Measurements from ENCODE around the gene ELF2.

DNA sequence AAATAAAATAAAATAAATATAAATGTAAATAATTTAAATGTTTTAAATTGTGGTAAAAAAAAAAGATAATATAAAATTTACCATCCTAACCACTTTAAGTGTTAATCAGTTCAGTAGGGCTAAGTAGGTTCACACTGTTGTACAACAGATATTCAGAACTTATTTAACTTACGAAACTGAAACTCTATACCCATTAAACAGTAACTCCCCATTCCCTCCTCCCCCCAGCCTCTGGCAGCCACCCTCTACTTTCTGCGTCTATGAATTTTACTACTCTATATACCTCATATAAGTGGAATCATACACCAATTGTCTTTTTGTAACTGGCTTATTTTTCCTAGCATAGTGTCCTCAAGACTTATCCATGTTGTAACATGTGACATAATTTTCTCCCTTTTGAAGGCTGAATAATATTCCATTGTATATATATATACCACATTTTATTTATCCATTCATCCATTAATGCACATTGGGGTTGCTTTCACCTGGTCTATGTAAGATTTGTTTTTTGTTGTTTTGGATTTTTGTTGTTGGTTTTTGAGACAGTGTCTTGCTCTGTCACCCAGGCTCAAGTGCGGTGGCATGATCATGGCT, 32.5 kb upstream of the ELF2 start:
- TF ChIP-seq, protein P1, sequence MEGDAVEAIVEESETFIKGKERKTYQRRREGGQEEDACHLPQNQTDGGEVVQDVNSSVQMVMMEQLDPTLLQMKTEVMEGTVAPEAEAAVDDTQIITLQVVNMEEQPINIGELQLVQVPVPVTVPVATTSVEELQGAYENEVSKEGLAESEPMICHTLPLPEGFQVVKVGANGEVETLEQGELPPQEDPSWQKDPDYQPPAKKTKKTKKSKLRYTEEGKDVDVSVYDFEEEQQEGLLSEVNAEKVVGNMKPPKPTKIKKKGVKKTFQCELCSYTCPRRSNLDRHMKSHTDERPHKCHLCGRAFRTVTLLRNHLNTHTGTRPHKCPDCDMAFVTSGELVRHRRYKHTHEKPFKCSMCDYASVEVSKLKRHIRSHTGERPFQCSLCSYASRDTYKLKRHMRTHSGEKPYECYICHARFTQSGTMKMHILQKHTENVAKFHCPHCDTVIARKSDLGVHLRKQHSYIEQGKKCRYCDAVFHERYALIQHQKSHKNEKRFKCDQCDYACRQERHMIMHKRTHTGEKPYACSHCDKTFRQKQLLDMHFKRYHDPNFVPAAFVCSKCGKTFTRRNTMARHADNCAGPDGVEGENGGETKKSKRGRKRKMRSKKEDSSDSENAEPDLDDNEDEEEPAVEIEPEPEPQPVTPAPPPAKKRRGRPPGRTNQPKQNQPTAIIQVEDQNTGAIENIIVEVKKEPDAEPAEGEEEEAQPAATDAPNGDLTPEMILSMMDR (IDR thresholded peaks at IDR 0.05): no peak
- no peak for TF ChIP-seq SP1 (CRISPR knock-in tag; conservative IDR thresholded peaks at IDR 0.05)

All from WTC11 (cell line).